SK-N-SH treated with all-trans-retinoic acid at 6 μM for 48 hours (cell line): ENCODE measurements around the gene TSSC4.

Source experiments
- ATAC-seq: fragments of 200-7000 bp; cut with Tn5 transposase; 3 replicates; pipeline ENCODE4 v1.9.1; 2020; ENCODE audit warnings: mild to moderate bottlenecking, moderate library complexity
- ARNTL ChIP-seq: fragments of 450-650 bp; formaldehyde crosslinking; IDR thresholded peaks from 2 replicates; pipeline ENCODE4 v1.5.0; 2020; ENCODE audit warnings: low read depth, mild to moderate bottlenecking, moderate library complexity, borderline replicate concordance
- BACH2 ChIP-seq: fragments of 250-450 bp; sonication (Bioruptor Pico); IDR thresholded peaks from 2 replicates; pipeline ENCODE4 v1.9.0; 2021; ENCODE audit warnings: mild to moderate bottlenecking, borderline replicate concordance
- CSDC2 ChIP-seq: fragments of 250-450 bp; sonication (Bioruptor Pico); IDR thresholded peaks from 2 replicates; pipeline ENCODE4 v1.5.0; 2020; ENCODE audit warnings: mild to moderate bottlenecking, moderate library complexity
- ESRRG ChIP-seq: fragments of 250-450 bp; sonication (Bioruptor Pico); IDR thresholded peaks from 2 replicates; pipeline ENCODE4 v1.6.1; 2021; ENCODE audit warnings: mild to moderate bottlenecking
- GLIS3 ChIP-seq: fragments of 250-450 bp; sonication (Bioruptor Pico); IDR thresholded peaks from 2 replicates; pipeline ENCODE4 v1.5.0; 2020; ENCODE audit warnings: mild to moderate bottlenecking, moderate library complexity
- ISL1 ChIP-seq: fragments of 250-450 bp; sonication (Bioruptor Pico); IDR thresholded peaks from 2 replicates; pipeline ENCODE4 v2.1.2; 2022; ENCODE audit warnings: mild to moderate bottlenecking, moderate library complexity
- OSR1 ChIP-seq: fragments of 250-450 bp; sonication (Bioruptor Pico); IDR thresholded peaks from 2 replicates; pipeline ENCODE4 v1.8.0; 2022; ENCODE audit warnings: moderate library complexity, mild to moderate bottlenecking, inconsistent platforms
- RARB ChIP-seq: fragments of 250-450 bp; sonication (Bioruptor Pico); IDR thresholded peaks from 2 replicates; pipeline ENCODE4 v1.8.0; 2021; ENCODE audit warnings: mild to moderate bottlenecking, moderate library complexity
- TCF4 ChIP-seq: fragments of 250-450 bp; sonication (Bioruptor Pico); IDR thresholded peaks from 2 replicates; pipeline ENCODE4 v1.8.0; 2021; ENCODE audit warnings: mild to moderate bottlenecking, moderate library complexity, borderline replicate concordance
- TOX ChIP-seq: fragments of 250-450 bp; sonication (Bioruptor Pico); IDR thresholded peaks from 2 replicates; pipeline ENCODE4 v1.8.0; 2021; ENCODE audit warnings: mild to moderate bottlenecking, moderate library complexity, borderline replicate concordance
- ZC3H10 ChIP-seq: fragments of 250-450 bp; sonication (Bioruptor Pico); IDR thresholded peaks from 2 replicates; pipeline ENCODE4 v1.5.1; 2021; ENCODE audit warnings: mild to moderate bottlenecking, moderate library complexity
- ZFP3 ChIP-seq: fragments of 250-450 bp; sonication (Bioruptor Pico); IDR thresholded peaks from 2 replicates; pipeline ENCODE4 v1.5.0; 2020; ENCODE audit warnings: mild to moderate bottlenecking, moderate library complexity
- ZFP30 ChIP-seq: fragments of 450-650 bp; formaldehyde crosslinking; IDR thresholded peaks from 2 replicates; pipeline ENCODE4 v1.5.0; 2022; ENCODE audit warnings: mild to moderate bottlenecking, moderate library complexity
- ZNF565 ChIP-seq: fragments of 450-650 bp; formaldehyde crosslinking; conservative IDR thresholded peaks from 2 replicates; pipeline ENCODE4 v1.5.0; 2020; ENCODE audit warnings: low read depth, mild to moderate bottlenecking, moderate library complexity
- ZNF70 ChIP-seq: fragments of 450-650 bp; formaldehyde crosslinking; IDR thresholded peaks from 2 replicates; pipeline ENCODE4 v1.5.0; 2020; ENCODE audit warnings: mild to moderate bottlenecking, moderate library complexity
- ZNF8 ChIP-seq: fragments of 450-650 bp; formaldehyde crosslinking; IDR thresholded peaks from 2 replicates; pipeline ENCODE4 v1.5.0; 2020; ENCODE audit warnings: mild to moderate bottlenecking, moderate library complexity
- TF ChIP-seq, protein P1 (sequence below): fragments of 250-450 bp; sonication (Bioruptor Pico); IDR thresholded peaks from 2 replicates; pipeline ENCODE4 v1.8.0; 2020; ENCODE audit warnings: mild to moderate bottlenecking, moderate library complexity, borderline replicate concordance
- TF ChIP-seq, protein P2 (sequence below): fragments of 250-450 bp; sonication (Bioruptor Pico); IDR thresholded peaks from 2 replicates; pipeline ENCODE4 v1.5.0; 2020; ENCODE audit warnings: mild to moderate bottlenecking, moderate library complexity
- TF ChIP-seq, protein P3 (sequence below): fragments of 250-450 bp; sonication (Bioruptor Pico); IDR thresholded peaks from 2 replicates; pipeline ENCODE4 v1.5.1; 2021; ENCODE audit warnings: mild to moderate bottlenecking, moderate library complexity
- TF ChIP-seq, protein P4 (sequence below): fragments of 250-450 bp; sonication (Bioruptor Pico); IDR thresholded peaks from 2 replicates; pipeline ENCODE4 v1.8.0; 2021; ENCODE audit warnings: low read depth, mild to moderate bottlenecking, moderate library complexity, borderline replicate concordance
- TF ChIP-seq, protein P5 (sequence below): fragments of 250-450 bp; sonication (Bioruptor Pico); IDR thresholded peaks from 2 replicates; pipeline ENCODE4 v1.5.1; 2020; ENCODE audit warnings: low read depth, mild to moderate bottlenecking, moderate library complexity

Gene TSSC4

DNA sequence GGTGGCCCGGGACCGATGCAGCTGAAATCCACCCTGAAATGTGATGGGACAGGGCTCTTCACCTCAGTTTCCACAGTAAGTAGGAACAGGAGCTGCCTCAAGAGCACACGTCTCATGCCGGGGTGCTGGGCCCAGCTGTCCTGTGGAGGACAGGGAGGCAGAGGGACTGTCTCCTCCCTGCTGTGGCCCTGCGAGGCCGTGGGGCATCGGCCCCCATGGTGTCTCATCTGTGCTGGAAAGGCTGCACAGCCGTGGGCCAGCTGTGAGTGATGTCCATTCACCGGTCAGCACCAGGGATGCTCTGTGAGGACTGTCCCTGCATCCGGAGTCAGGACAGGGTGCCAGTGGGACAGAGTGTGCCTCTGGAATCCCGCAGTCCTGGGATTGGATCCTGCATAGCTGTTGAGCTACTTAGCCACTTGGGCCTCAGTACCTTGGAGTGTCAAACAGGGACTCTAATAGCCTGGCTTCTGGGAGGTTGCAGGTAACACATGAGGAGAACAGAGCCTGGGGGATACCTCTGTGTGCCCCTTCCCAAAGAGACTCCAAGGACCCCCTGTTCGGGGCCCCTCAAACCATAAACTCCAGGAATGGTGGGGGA lies 27.3 kb downstream of the TSSC4 start:
- TF ChIP-seq ZNF8 = no peak
- TF ChIP-seq TOX (CRISPR knock-in tag) = no peak
- TF ChIP-seq ESRRG = no peak
- ATAC-seq = no peak

DNA sequence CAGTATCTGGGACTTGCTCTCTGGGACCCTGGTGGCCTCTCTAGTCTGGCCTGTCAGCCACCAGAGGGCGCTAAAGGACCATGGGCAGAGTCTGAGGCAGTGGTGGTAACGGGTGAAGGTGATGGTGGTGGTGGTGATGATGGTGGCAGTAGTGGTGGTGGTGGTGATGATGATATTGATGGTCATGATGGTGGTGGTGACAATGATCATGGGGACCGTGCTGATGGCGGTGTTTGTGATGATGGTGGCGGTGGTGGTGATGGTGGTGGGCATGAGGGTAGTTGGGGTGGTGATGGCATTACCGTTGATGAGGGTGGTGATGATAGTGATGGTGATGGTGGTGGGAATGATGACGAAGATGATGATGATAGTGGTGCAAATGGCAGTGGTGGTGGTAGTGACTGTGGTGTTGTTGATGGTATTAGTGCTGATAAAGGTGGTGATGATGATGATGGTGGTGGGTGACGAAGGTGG lies 27.8 kb downstream of the TSSC4 start:
- TF ChIP-seq ZNF565 (CRISPR knock-in tag) (no peak), TOX (CRISPR knock-in tag) (no peak), RARB (CRISPR knock-in tag) (no peak), OSR1 (CRISPR knock-in tag) (no peak), ZNF70 (no peak), CSDC2 (CRISPR knock-in tag) (no peak), TCF4 (no peak), BACH2 (no peak), ZNF8 (no peak), ESRRG (no peak), ZFP30 (CRISPR knock-in tag) (no peak), GLIS3 (no peak), ZC3H10 (no peak), ARNTL (no peak)
- TF ChIP-seq, protein P1, sequence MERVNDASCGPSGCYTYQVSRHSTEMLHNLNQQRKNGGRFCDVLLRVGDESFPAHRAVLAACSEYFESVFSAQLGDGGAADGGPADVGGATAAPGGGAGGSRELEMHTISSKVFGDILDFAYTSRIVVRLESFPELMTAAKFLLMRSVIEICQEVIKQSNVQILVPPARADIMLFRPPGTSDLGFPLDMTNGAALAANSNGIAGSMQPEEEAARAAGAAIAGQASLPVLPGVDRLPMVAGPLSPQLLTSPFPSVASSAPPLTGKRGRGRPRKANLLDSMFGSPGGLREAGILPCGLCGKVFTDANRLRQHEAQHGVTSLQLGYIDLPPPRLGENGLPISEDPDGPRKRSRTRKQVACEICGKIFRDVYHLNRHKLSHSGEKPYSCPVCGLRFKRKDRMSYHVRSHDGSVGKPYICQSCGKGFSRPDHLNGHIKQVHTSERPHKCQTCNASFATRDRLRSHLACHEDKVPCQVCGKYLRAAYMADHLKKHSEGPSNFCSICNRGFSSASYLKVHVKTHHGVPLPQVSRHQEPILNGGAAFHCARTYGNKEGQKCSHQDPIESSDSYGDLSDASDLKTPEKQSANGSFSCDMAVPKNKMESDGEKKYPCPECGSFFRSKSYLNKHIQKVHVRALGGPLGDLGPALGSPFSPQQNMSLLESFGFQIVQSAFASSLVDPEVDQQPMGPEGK (CRISPR knock-in tag) = no peak
- TF ChIP-seq, protein P2, sequence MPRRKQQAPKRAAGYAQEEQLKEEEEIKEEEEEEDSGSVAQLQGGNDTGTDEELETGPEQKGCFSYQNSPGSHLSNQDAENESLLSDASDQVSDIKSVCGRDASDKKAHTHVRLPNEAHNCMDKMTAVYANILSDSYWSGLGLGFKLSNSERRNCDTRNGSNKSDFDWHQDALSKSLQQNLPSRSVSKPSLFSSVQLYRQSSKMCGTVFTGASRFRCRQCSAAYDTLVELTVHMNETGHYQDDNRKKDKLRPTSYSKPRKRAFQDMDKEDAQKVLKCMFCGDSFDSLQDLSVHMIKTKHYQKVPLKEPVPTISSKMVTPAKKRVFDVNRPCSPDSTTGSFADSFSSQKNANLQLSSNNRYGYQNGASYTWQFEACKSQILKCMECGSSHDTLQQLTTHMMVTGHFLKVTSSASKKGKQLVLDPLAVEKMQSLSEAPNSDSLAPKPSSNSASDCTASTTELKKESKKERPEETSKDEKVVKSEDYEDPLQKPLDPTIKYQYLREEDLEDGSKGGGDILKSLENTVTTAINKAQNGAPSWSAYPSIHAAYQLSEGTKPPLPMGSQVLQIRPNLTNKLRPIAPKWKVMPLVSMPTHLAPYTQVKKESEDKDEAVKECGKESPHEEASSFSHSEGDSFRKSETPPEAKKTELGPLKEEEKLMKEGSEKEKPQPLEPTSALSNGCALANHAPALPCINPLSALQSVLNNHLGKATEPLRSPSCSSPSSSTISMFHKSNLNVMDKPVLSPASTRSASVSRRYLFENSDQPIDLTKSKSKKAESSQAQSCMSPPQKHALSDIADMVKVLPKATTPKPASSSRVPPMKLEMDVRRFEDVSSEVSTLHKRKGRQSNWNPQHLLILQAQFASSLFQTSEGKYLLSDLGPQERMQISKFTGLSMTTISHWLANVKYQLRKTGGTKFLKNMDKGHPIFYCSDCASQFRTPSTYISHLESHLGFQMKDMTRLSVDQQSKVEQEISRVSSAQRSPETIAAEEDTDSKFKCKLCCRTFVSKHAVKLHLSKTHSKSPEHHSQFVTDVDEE (CRISPR knock-in tag) = no peak
- TF ChIP-seq, protein P3, sequence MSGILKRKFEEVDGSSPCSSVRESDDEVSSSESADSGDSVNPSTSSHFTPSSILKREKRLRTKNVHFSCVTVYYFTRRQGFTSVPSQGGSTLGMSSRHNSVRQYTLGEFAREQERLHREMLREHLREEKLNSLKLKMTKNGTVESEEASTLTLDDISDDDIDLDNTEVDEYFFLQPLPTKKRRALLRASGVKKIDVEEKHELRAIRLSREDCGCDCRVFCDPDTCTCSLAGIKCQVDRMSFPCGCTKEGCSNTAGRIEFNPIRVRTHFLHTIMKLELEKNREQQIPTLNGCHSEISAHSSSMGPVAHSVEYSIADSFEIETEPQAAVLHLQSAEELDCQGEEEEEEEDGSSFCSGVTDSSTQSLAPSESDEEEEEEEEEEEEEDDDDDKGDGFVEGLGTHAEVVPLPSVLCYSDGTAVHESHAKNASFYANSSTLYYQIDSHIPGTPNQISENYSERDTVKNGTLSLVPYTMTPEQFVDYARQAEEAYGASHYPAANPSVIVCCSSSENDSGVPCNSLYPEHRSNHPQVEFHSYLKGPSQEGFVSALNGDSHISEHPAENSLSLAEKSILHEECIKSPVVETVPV (CRISPR knock-in tag) = no peak
- TF ChIP-seq, protein P4, sequence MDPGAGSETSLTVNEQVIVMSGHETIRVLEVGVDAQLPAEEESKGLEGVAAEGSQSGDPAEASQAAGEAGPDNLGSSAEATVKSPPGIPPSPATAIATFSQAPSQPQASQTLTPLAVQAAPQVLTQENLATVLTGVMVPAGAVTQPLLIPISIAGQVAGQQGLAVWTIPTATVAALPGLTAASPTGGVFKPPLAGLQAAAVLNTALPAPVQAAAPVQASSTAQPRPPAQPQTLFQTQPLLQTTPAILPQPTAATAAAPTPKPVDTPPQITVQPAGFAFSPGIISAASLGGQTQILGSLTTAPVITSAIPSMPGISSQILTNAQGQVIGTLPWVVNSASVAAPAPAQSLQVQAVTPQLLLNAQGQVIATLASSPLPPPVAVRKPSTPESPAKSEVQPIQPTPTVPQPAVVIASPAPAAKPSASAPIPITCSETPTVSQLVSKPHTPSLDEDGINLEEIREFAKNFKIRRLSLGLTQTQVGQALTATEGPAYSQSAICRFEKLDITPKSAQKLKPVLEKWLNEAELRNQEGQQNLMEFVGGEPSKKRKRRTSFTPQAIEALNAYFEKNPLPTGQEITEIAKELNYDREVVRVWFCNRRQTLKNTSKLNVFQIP (CRISPR knock-in tag) = no peak
- ATAC-seq = peak; percentile 76

DNA sequence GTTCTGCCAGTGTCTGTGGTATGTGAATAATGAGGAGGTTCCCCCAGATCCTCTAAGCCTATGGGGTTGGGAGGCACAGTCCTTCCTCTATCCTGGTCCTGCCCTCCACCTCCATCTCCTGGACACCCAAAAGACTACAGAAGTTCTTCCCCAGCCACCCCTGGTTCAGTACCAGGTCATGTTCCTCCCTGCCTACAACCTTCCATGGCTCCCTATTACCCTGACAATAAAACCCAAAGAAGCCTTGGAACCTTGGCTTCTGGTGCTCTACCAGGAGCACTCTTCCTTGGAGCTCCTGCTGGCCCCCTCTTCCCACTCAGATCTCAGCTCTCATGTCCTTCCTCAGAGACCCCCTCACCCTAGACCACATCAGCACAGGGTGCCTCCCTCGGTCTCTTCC lies 30.8 kb downstream of the TSSC4 start:
- TF ChIP-seq, protein P2 (CRISPR knock-in tag) = no peak
- TF ChIP-seq ZFP3 (CRISPR knock-in tag) (no peak), ISL1 (CRISPR knock-in tag) (no peak), TCF4 (no peak), ZNF70 (no peak), ZFP30 (CRISPR knock-in tag) (no peak), OSR1 (CRISPR knock-in tag) (no peak)
- TF ChIP-seq, protein P5, sequence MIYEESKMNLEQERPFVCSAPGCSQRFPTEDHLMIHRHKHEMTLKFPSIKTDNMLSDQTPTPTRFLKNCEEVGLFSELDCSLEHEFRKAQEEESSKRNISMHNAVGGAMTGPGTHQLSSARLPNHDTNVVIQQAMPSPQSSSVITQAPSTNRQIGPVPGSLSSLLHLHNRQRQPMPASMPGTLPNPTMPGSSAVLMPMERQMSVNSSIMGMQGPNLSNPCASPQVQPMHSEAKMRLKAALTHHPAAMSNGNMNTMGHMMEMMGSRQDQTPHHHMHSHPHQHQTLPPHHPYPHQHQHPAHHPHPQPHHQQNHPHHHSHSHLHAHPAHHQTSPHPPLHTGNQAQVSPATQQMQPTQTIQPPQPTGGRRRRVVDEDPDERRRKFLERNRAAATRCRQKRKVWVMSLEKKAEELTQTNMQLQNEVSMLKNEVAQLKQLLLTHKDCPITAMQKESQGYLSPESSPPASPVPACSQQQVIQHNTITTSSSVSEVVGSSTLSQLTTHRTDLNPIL (CRISPR knock-in tag) = no peak
- TF ChIP-seq, protein P4 (CRISPR knock-in tag) = no peak
- ATAC-seq = no peak
